ENCODE measurements around the gene FRMD3. TPM values are rescaled to one million over a fixed set of nuclear protein-coding genes. Genes with fewer than 3 reads are reported as not detected.

The FRMD3 gene
- total RNA-seq, 4 donors from 2014 or later: 6.1 to 47.1 (median 11.5) TPM

- no peak for DNase-seq (ENCODE audit: low spot score)
- TF ChIP-seq CTCF (IDR thresholded peaks at IDR 0.05): no peak
- no peak for ATAC-seq (ENCODE audit: low FRiP score)
Observed at GRCh38 chr9:83355729-83356151, 182.5 kb downstream of the FRMD3 start.

- DNase-seq (ENCODE audit: low spot score): no peak
- no peak for ATAC-seq (ENCODE audit: low FRiP score)
- TF ChIP-seq CTCF (IDR thresholded peaks at IDR 0.05): no peak
Observed at GRCh38 chr9:83355024-83355444, 183.2 kb downstream of the FRMD3 start.

GRCh38 chr9:83349031-83349430, 189.2 kb downstream of the FRMD3 start:
- DNase-seq (ENCODE audit: low spot score) (no peak), ATAC-seq (ENCODE audit: low FRiP score) (no peak)
- no peak for TF ChIP-seq CTCF (IDR thresholded peaks at IDR 0.05)

- no peak for ATAC-seq (ENCODE audit: low FRiP score)
- DNase-seq (ENCODE audit: low spot score): no peak
- no peak for TF ChIP-seq CTCF (IDR thresholded peaks at IDR 0.05)
Observed at GRCh38 chr9:83346655-83347420, 191.4 kb downstream of the FRMD3 start.

- ATAC-seq (ENCODE audit: low FRiP score): no peak
- no peak for TF ChIP-seq CTCF (IDR thresholded peaks at IDR 0.05)
- DNase-seq (ENCODE audit: low spot score): no peak
Observed at GRCh38 chr9:83343366-83343999, 194.7 kb downstream of the FRMD3 start.

GRCh38 chr9:83342731-83343130, 195.5 kb downstream of the FRMD3 start:
- ATAC-seq (ENCODE audit: low FRiP score) (no peak), DNase-seq (ENCODE audit: low spot score) (no peak)
- TF ChIP-seq CTCF (IDR thresholded peaks at IDR 0.05): no peak

GRCh38 chr9:83342006-83342405, 196.2 kb downstream of the FRMD3 start:
- no peak for TF ChIP-seq CTCF (IDR thresholded peaks at IDR 0.05)
- no peak for DNase-seq (ENCODE audit: low spot score)

More at GRCh38 chr9:83342006-83342405, 196.2 kb downstream of the FRMD3 start:
- ATAC-seq (ENCODE audit: low FRiP score): no peak

All from omental fat pad (tissue), 4 donors.